ENCODE measurements around the gene ITGA7. TPM values are rescaled to one million over a fixed set of nuclear protein-coding genes. Genes with fewer than 3 reads are reported as not detected.

Gene ITGA7
- total RNA-seq, 4 donors from 2014 or later = 118 to 192 (median 146) TPM

DNA sequence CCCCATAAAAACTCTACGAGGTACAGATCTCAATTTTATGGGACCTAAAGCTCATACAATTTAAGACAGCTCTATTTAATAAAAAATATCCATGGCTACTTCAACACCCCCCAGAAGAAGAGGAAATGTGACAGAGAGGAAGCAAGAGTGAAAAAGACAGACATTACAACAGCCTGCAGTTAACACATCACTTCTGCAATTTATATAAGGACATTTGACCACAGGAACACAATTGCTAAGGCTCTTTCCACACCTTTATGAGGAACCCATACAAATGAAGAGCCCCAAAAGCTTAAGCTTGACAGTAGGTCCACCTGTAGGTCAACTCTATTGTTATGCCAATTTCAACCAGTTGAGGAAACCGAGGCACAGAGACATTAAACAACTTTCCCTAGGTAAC, 65.4 kb downstream of the ITGA7 start:
- Histone ChIP-seq H3K9me3 (peaks cover 0 to 3% (median 0%) of the 10 kb centered on the region in 4 donors), H3K4me1 (peaks cover 0 to 14% (median 5%) of the 10 kb centered on the region in 4 donors), H3K27ac (peak overlapping the region in 3 of 4 donors; percentile 26 to 60 (median 45)), H3K36me3 (no peaks in the 10 kb centered on the region), H3K4me3 (no peak overlapping the region), H3K27me3 (no peaks in the 10 kb centered on the region)
- 32 to 48% methylated on average over 2 of the region's 2 CpGs for WGBS, 2 donors
- TF ChIP-seq EP300 (IDR thresholded peaks at IDR 0.05) (peak in 1 of 2 donors; percentile 55), POLR2A (IDR thresholded peaks at IDR 0.05) (no peak)
- no peak for DNase-seq (ENCODE audit: low spot score in 2 of 2)

DNA sequence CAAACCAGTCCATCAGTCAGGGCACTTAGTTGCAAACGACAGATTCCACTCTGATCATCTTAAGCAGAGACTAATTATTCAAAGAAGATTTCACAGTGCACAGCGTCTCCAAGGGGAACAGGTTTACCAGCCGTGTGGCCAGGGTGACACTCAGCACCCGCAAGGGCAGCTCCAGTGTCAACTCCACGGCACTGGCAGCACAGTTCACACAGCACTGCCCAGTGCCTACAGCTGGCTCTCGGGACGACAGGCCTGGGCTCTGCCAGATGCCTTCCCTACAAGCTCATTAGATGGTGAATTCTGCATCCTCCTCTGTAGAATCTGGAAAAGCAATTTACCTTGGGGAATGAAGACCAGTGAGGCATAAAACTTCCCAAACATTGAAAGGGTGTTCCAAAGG, 66.1 kb downstream of the ITGA7 start:
- Histone ChIP-seq H3K27ac (peak overlapping the region in 1 of 4 donors; percentile 50), H3K27me3 (no peaks in the 10 kb centered on the region), H3K36me3 (no peaks in the 10 kb centered on the region), H3K9me3 (peaks cover 0 to 3% (median 0%) of the 10 kb centered on the region in 4 donors), H3K4me3 (no peak overlapping the region), H3K4me1 (peaks cover 0 to 8% (median 4%) of the 10 kb centered on the region in 4 donors)
- DNase-seq (ENCODE audit: low spot score in 2 of 2) = no peak
- WGBS, 2 donors = 68 to 72% methylated on average over 7 of the region's 7 CpGs
- TF ChIP-seq, protein P1, sequence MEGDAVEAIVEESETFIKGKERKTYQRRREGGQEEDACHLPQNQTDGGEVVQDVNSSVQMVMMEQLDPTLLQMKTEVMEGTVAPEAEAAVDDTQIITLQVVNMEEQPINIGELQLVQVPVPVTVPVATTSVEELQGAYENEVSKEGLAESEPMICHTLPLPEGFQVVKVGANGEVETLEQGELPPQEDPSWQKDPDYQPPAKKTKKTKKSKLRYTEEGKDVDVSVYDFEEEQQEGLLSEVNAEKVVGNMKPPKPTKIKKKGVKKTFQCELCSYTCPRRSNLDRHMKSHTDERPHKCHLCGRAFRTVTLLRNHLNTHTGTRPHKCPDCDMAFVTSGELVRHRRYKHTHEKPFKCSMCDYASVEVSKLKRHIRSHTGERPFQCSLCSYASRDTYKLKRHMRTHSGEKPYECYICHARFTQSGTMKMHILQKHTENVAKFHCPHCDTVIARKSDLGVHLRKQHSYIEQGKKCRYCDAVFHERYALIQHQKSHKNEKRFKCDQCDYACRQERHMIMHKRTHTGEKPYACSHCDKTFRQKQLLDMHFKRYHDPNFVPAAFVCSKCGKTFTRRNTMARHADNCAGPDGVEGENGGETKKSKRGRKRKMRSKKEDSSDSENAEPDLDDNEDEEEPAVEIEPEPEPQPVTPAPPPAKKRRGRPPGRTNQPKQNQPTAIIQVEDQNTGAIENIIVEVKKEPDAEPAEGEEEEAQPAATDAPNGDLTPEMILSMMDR (IDR thresholded peaks at IDR 0.05) = no peak
- no peak for TF ChIP-seq EP300 (IDR thresholded peaks at IDR 0.05)

DNA sequence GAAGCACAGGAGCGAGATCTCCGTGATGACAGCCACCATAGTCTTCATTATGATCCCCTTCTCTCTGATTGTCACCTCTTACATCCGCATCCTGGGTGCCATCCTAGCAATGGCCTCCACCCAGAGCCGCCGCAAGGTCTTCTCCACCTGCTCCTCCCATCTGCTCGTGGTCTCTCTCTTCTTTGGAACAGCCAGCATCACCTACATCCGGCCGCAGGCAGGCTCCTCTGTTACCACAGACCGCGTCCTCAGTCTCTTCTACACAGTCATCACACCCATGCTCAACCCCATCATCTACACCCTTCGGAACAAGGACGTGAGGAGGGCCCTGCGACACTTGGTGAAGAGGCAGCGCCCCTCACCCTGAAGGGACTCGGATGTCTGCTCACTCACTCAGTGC, 70.2 kb downstream of the ITGA7 start:
- DNase-seq (ENCODE audit: low spot score in 2 of 2) = no peak
- TF ChIP-seq EP300 (IDR thresholded peaks at IDR 0.05) (no peak), POLR2A (IDR thresholded peaks at IDR 0.05) (no peak)
- TF ChIP-seq, protein P1 (IDR thresholded peaks at IDR 0.05) = no peak

DNA sequence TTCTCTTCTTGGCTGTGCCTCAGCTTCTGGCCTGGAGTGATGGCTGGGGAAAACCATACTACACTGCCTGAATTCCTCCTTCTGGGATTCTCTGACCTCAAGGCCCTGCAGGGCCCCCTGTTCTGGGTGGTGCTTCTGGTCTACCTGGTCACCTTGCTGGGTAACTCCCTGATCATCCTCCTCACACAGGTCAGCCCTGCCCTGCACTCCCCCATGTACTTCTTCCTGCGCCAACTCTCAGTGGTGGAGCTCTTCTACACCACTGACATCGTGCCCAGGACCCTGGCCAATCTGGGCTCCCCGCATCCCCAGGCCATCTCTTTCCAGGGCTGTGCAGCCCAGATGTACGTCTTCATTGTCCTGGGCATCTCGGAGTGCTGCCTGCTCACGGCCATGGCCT, 70.9 kb downstream of the ITGA7 start, which contains the start of gene OR10P1:
OR10P1 (plus strand) TSS at position 40 of the 400 bp plus-strand sequence; CDS start at position 40, 0 bp downstream.
- no peaks in the 10 kb centered on the region for H3K4me1 ChIP-seq
- H3K9me3 ChIP-seq = no peaks in the 10 kb centered on the region
- no peak for DNase-seq (ENCODE audit: low spot score in 2 of 2)
- H3K27ac ChIP-seq = no peak within 1 kb of the TSS
- no peaks in the 10 kb centered on the region for H3K27me3 ChIP-seq
- no peaks in the 10 kb centered on the region for H3K36me3 ChIP-seq
- WGBS, 2 donors = 70 to 96% methylated on average over 6 of the region's 6 CpGs
- TF ChIP-seq, protein P1 (IDR thresholded peaks at IDR 0.05) = no peak
- no peak for TF ChIP-seq EP300 (IDR thresholded peaks at IDR 0.05)
- H3K4me3 ChIP-seq = no peak within 1 kb of the TSS

More for the DNA sequence above, 70.2 kb downstream of the ITGA7 start:
- Histone ChIP-seq H3K27ac (no peak overlapping the region), H3K4me1 (peaks cover 0 to 1% (median 0%) of the 10 kb centered on the region in 4 donors), H3K36me3 (no peaks in the 10 kb centered on the region), H3K9me3 (no peaks in the 10 kb centered on the region), H3K27me3 (no peaks in the 10 kb centered on the region), H3K4me3 (no peak overlapping the region)
- WGBS, 2 donors = 85 to 93% methylated on average over 15 of the region's 15 CpGs

DNA sequence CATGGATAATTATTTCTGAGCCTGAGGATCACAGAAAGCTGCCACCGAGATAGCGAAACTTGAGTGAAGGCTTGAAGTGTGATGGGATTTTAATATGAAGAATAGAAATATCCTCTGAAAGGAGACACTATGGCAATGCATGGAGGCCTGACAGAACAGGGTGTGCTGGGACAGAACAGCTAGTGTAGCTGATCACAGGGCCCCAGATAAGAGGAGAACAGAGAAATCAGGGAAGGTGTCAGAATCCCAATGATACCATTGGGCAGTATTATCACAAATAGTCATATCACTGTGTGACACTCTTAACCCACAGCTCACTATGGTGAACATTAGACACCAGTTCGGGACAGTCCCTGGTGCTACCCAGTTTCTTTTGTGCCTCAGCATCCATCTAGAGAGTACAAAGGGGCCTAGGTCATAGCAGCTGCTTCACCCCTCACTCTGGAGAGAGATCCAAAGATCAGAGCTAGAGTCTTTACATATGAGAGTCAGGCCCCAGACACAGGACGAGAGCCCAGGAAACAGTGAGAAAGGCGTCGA, 71.5 kb downstream of the ITGA7 start:
- Histone ChIP-seq H3K9me3 (no peaks in the 10 kb centered on the region), H3K27me3 (no peaks in the 10 kb centered on the region), H3K4me3 (no peak overlapping the region), H3K27ac (no peak overlapping the region), H3K36me3 (no peaks in the 10 kb centered on the region), H3K4me1 (no peaks in the 10 kb centered on the region)
- WGBS, 2 donors = 87 to 88% methylated on average over 6 of the region's 6 CpGs
- DNase-seq (ENCODE audit: low spot score in 2 of 2) = no peak
- TF ChIP-seq POLR2A (IDR thresholded peaks at IDR 0.05) (no peak), EP300 (IDR thresholded peaks at IDR 0.05) (no peak)
- TF ChIP-seq, protein P1 (IDR thresholded peaks at IDR 0.05) = no peak

Small RNAs within 50 kb of the gene (small RNA-seq; reads per million reads assigned to genes)
- gene AC009779.1 = not detected
- not detected for gene AC009779.5
- gene RF00017 = not detected

Other genes starting within 250 kb of the ITGA7 start
- not detected for gene OR6C70, start 237.8 kb downstream of the ITGA7 start, total RNA-seq
- not detected for gene OR6C68, start 215.5 kb downstream of the ITGA7 start, total RNA-seq
- not detected for gene OR6C4, start 158.3 kb downstream of the ITGA7 start, total RNA-seq
- not detected for gene OR2AP1, start 135.4 kb downstream of the ITGA7 start, total RNA-seq
- not detected for gene OR10P1, start 71.0 kb downstream of the ITGA7 start, total RNA-seq
- gene BLOC1S1, start 8.1 kb upstream of the ITGA7 start, total RNA-seq = 100 to 1,000 TPM; 212 to 322 (median 264) TPM
- 10 to 100 TPM; 28.0 to 54.6 (median 38.4) TPM for gene RDH5, start 12.5 kb upstream of the ITGA7 start, total RNA-seq
- gene CD63, start 21.1 kb upstream of the ITGA7 start, total RNA-seq = 100 to 1,000 TPM; 478 to 624 (median 544) TPM
- 1 to 10 TPM; 1.8 to 5.7 (median 4.0) TPM for gene GDF11, start 35.2 kb upstream of the ITGA7 start, total RNA-seq
- gene SARNP, start 109.8 kb upstream of the ITGA7 start, total RNA-seq = 10 to 100 TPM; 33.3 to 62.8 (median 52.8) TPM
- 10 to 100 TPM; 12.9 to 18.6 (median 14.5) TPM for gene ORMDL2, start 110.1 kb upstream of the ITGA7 start, total RNA-seq
- gene DNAJC14, start 121.7 kb upstream of the ITGA7 start, total RNA-seq = 10 to 100 TPM; 34.5 to 51.2 (median 40.9) TPM
- 10 to 100 TPM in 1 of 4 donors, 1 to 10 TPM in 3; 3.1 to 35.1 (median 5.6) TPM for gene MMP19, start 135.0 kb upstream of the ITGA7 start, total RNA-seq
- gene PYM1, start 220.0 kb upstream of the ITGA7 start, total RNA-seq = 10 to 100 TPM; 25.3 to 53.4 (median 39.9) TPM
- gene DGKA, start 223.3 kb upstream of the ITGA7 start, total RNA-seq = 100 to 1,000 TPM in 1 of 4 donors, 10 to 100 TPM in 3; 24.9 to 544 (median 34.3) TPM

Measured in tibial nerve (tissue), 4 donors.